Left ventricle myocardium inferior (tissue), 1 donor: Measurements from ENCODE around the gene ELFN2. TPM values are rescaled to one million over a fixed set of nuclear protein-coding genes. Genes with fewer than 3 reads are reported as not detected.

Experiments used
- DNase-seq: peaks from one replicate; pipeline ENCODE4 v3.0.0-alpha.2; 2020
- H3K27ac ChIP-seq: fragments of 200-600 bp; replicated peaks from 2 replicates; pipeline ENCODE4 v1.8.0; 2021
- H3K27me3 ChIP-seq: fragments of 200-600 bp; 2 replicates; pipeline ENCODE4 v1.8.0; 2021; ENCODE audit warnings: low read depth
- H3K36me3 ChIP-seq: fragments of 200-600 bp; 2 replicates; pipeline ENCODE4 v1.8.0; 2021
- H3K4me1 ChIP-seq: fragments of 200-600 bp; 2 replicates; pipeline ENCODE4 v1.8.0; 2021
- H3K4me3 ChIP-seq: fragments of 200-600 bp; 2 replicates; pipeline ENCODE4 v1.8.0; 2021; ENCODE audit warnings: mild to moderate bottlenecking, moderate library complexity
- H3K9me3 ChIP-seq: fragments of 200-600 bp; replicated peaks from 2 replicates; pipeline ENCODE4 v1.8.0; 2021
- intact Hi-C: fragments of 100-400 bp; cut with micrococcal nuclease; formaldehyde crosslinking; loops from one replicate; pipeline ENCODE4 v1.11.0; 2022
- total RNA-seq: library from RNA; stranded (reverse); fragmentation: NEBNext Ultra II Directional; extraction: Animal tissue kit (Norgen Biotek cat#: 25700); gene quantifications from one replicate; pipeline ENCODE4 v1.2.1, GENCODE V29; 2021
- TF ChIP-seq, protein P1 (sequence below): fragments of 200-600 bp; IDR thresholded peaks from 2 replicates; pipeline ENCODE4 v1.8.0; 2021; ENCODE audit warnings: antibody characterized with exemption, mild to moderate bottlenecking, borderline replicate concordance
- donor health status: DM: no; HTN: yes; CAD: no; lungs with severe emphysema.

Gene ELFN2
- total RNA-seq, 1 donor from 2014 or later: not detected

DNA sequence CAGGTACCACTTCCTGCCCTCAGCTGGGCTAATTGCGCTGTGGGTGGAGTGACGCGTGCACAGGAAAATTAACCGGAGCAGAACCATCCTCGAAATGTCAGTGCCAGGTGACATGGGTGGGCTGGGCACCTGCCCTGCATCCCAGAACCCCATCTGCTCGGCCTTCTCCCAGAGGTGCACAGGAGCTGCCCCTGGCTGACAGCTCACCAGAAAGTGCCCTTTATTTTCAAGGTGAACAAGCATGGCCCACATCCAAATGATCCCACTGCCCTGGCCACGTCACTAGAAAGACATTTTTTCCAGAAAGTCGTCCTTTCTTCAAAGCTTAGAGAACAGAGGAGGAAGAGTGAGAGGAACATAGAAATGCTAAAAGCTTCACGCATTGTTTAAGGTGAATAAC is 4.1 kb upstream of the ELFN2 start:
- intact Hi-C loops: loop anchor here (10.0 kb wide), 1 partner anchor 107 kb away; no protein-coding TSS in a partner anchor
- TF ChIP-seq, protein P1, sequence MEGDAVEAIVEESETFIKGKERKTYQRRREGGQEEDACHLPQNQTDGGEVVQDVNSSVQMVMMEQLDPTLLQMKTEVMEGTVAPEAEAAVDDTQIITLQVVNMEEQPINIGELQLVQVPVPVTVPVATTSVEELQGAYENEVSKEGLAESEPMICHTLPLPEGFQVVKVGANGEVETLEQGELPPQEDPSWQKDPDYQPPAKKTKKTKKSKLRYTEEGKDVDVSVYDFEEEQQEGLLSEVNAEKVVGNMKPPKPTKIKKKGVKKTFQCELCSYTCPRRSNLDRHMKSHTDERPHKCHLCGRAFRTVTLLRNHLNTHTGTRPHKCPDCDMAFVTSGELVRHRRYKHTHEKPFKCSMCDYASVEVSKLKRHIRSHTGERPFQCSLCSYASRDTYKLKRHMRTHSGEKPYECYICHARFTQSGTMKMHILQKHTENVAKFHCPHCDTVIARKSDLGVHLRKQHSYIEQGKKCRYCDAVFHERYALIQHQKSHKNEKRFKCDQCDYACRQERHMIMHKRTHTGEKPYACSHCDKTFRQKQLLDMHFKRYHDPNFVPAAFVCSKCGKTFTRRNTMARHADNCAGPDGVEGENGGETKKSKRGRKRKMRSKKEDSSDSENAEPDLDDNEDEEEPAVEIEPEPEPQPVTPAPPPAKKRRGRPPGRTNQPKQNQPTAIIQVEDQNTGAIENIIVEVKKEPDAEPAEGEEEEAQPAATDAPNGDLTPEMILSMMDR: no peak

DNA sequence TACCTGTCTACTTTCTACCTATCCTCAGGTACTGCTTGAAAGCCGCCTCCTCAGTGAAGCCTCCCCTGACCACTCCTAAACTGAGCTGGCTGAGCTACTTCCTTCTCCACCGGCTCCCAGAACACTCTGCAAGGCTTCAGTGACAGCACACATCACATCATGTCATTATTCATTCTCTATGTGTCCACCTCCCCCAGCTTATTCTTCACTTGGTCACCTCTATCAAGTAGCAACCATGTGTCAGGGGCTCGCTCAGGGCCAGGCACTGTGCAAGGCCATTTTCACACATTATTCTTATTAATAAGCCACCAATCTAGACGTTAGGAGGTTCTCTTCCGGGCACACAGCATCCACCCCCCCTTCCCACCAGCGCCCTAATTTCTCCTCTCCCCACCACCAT is 3.7 kb upstream of the ELFN2 start:
- DNase-seq: no peak
- TF ChIP-seq, protein P1: no peak

More for the DNA sequence above, 4.1 kb upstream of the ELFN2 start:
- Histone ChIP-seq H3K27ac (no peak overlapping the region), H3K9me3 (no peaks in the 10 kb centered on the region), H3K4me1 (peaks cover 16% of the 10 kb centered on the region), H3K36me3 (no peaks in the 10 kb centered on the region), H3K4me3 (no peak overlapping the region), H3K27me3 (peaks cover 96% of the 10 kb centered on the region)
- no peak for DNase-seq

DNA sequence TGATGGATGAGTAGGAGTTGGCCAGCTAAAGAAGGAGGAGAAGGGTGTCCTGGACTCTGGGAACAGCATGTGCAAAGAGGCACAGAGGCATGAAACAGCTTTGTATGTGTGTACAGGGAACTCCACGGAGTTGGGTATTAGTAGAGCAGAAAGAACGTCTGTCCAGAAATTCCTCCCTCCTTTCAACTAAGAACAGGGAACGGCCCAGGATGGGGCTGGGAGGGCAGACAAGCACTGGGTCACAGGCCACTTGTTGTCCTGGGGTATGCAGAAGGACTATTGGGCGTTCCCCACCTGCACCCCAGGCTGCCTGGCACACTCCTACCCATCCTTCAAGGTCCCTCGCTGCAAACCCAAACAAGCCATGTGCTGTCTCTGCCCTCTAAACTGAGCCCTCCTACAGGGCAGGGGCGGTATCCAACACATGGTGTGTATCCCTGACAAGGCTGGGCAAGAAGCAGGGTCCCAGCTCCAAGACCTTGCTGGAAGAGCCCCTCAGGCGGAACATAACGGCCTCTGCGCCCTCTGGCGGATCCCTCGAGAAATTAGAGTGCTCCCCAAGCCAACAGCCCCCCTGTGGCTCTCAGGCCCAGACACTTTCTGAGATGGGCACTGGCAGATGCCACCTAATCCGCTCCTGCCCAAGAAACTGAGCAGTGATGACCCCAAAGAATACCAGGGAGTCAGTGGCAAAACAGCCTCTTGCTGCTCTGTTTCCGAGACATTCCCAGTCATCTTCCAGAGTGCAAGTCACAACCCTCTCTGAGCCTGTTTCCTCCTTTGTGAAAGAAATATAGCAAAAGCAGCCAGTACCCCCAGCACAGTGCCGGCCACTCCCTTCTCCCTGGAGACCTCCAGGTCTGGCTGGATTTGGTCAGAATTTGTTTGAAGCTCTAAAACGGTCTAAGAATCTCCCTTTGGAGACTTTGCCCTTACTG is 1.6 kb upstream of the ELFN2 start:
- Histone ChIP-seq H3K4me3 (no peak overlapping the region), H3K27me3 (peaks cover 100% of the 10 kb centered on the region), H3K27ac (no peak overlapping the region), H3K36me3 (no peaks in the 10 kb centered on the region), H3K4me1 (peaks cover 16% of the 10 kb centered on the region), H3K9me3 (no peaks in the 10 kb centered on the region)
- intact Hi-C loops: no loop called here
- TF ChIP-seq, protein P1: peak; percentile 69
- peak; percentile 49 for DNase-seq

More for the DNA sequence above, 3.7 kb upstream of the ELFN2 start:
- intact Hi-C loops: loop anchor here (10.0 kb wide), 1 partner anchor 106 kb away; no protein-coding TSS in a partner anchor
- Histone ChIP-seq H3K27me3 (peaks cover 100% of the 10 kb centered on the region), H3K4me3 (no peak overlapping the region), H3K4me1 (peaks cover 16% of the 10 kb centered on the region), H3K27ac (no peak overlapping the region), H3K9me3 (no peaks in the 10 kb centered on the region), H3K36me3 (no peaks in the 10 kb centered on the region)

DNA sequence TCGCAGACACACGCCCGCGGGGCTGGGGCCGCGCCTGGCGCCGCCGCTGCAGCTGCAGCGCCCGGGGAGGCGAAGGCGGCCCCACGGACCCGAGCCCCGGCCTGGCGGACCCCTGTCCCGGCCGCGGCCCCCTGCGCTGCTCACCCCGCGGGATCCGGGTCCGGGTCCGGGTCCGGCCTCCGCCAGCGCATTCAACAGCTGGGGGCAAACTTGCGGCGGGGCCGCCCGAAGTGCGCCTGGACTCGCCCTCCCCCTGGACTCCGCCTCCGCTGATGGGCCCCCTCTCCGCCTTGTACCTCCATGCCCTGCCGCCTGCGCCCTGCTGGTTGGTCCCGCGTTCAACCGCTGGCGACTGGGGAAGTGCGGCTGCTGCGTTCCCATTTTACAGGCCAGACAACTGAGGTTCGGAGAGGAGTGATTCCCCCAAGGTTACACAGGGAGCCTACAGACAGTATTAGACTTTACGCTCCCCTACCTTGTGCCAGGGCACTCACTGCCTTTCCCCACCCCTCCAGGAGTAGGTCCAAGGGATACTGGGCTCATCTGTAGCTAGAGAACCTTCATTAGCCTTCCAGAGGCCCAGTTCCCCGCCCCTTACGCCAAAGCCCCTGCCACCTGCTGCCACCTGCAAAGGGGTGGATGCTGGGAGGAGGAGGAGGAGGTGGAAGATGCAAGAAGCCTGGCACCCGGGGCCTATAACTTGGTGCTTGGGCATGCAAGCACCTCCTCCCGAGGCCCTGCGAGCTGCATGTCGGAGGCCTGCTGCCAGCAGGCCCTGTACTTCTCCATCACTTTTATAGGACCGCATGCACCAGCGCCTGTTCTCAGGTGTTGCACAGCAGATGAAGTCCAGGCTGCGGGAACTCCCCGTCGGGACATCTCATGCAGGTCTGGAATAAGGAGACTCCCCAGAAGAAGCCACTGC is 694 bp upstream of the ELFN2 start:
- no peak for DNase-seq
- Histone ChIP-seq H3K9me3 (no peaks in the 10 kb centered on the region), H3K4me1 (peaks cover 16% of the 10 kb centered on the region), H3K36me3 (no peaks in the 10 kb centered on the region), H3K27ac (no peak overlapping the region), H3K4me3 (peak overlapping the region; percentile 66), H3K27me3 (peaks cover 100% of the 10 kb centered on the region)
- TF ChIP-seq, protein P1: no peak
- intact Hi-C loops: no loop called here

DNA sequence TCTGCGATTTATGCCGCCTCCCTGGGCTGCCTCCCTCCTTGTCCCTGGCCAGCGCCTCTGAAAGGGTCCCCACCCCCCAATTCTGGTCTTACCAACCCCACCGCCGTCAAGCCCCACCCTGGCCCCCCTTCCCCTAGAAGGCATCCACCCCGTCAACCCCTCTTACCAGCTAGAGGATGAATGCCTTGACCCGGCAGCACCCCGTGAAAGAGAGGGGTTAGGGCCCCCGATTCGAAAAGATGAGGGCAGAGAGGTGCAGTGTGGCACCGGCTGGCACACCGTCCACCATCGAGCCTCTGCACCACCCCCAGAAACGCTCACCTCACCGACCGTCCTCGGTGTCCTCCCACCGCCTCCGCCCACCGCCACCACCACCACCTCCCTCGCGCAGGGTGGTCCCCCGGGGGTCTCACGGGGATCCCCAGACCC is 559 bp downstream of the ELFN2 start:
- Histone ChIP-seq H3K4me3 (peak overlapping the region; percentile 66), H3K27ac (no peak overlapping the region), H3K9me3 (no peaks in the 10 kb centered on the region), H3K4me1 (peaks cover 16% of the 10 kb centered on the region), H3K36me3 (no peaks in the 10 kb centered on the region), H3K27me3 (peaks cover 100% of the 10 kb centered on the region)
- TF ChIP-seq, protein P1: no peak
- intact Hi-C loops: no loop called here
- no peak for DNase-seq
